ENCODE results near the gene ADARB1.

DNA sequence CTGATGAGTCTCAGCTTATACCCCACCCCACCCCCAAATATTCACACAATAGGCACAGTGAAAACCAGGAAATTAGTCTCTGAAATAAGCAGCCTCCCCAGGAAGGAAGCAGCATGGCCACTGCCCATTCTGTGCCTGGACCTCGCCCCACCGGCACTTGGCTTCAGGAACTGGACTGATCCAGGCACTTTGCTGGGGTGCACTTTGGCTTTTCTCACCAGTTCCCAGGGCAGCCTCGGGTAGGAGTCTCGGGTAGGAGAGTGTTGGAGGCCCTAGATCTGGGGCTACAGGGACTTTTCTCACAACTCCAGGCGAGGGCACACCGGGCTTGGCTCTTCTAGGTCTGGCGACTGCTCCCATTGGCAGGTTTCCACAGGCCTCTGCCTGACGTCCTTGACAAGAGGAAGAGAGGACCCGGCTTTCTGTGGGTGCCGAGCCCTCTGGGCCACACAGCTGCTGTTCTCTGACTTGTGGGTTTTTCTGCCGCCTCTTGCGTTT lies 18.7 kb downstream of the ADARB1 start:
- TF ChIP-seq POLR2A (IDR thresholded peaks at IDR 0.05; ENCODE audit: low read depth, low read length) (no peak), RFX5 (IDR thresholded peaks at IDR 0.05; ENCODE audit: low read depth, low read length) (no peak)
- TF ChIP-seq, protein P1, sequence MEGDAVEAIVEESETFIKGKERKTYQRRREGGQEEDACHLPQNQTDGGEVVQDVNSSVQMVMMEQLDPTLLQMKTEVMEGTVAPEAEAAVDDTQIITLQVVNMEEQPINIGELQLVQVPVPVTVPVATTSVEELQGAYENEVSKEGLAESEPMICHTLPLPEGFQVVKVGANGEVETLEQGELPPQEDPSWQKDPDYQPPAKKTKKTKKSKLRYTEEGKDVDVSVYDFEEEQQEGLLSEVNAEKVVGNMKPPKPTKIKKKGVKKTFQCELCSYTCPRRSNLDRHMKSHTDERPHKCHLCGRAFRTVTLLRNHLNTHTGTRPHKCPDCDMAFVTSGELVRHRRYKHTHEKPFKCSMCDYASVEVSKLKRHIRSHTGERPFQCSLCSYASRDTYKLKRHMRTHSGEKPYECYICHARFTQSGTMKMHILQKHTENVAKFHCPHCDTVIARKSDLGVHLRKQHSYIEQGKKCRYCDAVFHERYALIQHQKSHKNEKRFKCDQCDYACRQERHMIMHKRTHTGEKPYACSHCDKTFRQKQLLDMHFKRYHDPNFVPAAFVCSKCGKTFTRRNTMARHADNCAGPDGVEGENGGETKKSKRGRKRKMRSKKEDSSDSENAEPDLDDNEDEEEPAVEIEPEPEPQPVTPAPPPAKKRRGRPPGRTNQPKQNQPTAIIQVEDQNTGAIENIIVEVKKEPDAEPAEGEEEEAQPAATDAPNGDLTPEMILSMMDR (conservative IDR thresholded peaks at IDR 0.05; ENCODE audit: low read depth, low read length) = no peak

Data from IMR-90 (cell line).